ENCODE data around the gene ZNF451. TPM values are rescaled to one million over a fixed set of nuclear protein-coding genes. Genes with fewer than 3 reads are reported as not detected.

ZNF451 gene
- total RNA-seq, 1 experiment from 2014 or later, result 68.7 TPM

DNA sequence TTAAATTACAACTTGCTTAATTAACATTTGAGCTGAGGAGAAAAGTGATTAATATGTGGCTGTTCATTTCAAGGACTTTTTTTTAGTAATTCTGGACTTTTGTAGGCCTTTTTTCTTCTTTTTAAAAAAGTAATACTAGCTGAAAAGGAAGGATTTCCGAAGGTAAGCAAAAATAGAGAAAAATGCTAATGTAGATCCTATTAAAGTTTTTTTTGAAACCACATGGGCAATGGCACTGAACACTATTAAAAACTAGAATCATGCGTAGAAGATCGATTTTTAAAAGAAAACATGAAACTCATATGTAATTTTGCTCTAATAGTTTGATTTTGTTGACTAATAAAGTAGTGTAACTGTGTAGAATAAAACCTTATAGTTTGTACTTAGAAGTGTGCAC lies 84.5 kb downstream of the ZNF451 start:
- no peaks in the 10 kb centered on the region for H3K27me3 Mint-ChIP-seq (ENCODE audit: unreplicated experiment)
- intact Hi-C loops (cut with micrococcal nuclease; ENCODE audit: unreplicated experiment), result no loop called here

DNA sequence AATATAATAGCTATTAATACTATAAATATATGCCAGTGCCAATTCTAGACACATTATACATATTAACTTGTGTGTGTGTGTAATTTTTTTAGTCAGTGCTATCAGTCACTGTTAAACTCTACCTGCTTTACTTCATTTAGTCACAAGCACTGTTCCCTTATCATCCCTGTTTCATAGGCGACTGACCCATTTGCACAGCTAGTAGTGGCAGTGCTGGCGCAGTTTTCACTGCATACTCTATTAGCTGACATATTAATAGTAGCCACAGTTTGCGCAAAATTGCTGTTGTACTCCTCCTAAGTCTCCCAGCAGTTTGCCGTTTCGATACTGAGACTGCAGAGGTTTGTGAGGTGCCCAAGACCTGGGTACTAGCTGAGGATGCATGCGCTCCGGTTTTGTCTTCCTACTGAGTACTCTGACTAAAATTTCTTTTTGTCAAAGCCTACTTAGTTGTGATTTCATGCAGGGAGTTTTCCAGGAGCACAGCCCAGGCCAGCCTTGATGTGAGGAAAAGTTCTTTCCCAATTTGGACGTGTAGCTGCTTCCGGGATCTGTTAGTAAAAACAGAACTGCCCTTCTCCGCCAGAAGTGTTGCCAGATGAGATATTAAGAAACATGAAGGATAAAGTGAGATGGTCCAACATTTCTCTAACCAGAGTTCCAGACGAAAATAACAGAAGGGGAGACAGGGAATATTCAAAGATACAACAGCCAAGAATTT lies 87.7 kb downstream of the ZNF451 start:
- H3K4me3 Mint-ChIP-seq (ENCODE audit: low read depth, unreplicated experiment), result no peak overlapping the region
- H3K4me1 Mint-ChIP-seq (ENCODE audit: low read depth, unreplicated experiment), result peaks cover 34% of the 10 kb centered on the region
- no peak for DNase-seq
- TF ChIP-seq CTCF (IDR thresholded peaks at IDR 0.05; ENCODE audit: unreplicated experiment), result no peak
- no TSS peak for BruUV-seq (replicated peaks)
- CTCF ChIA-PET, result no interaction called here
- H3K36me3 Mint-ChIP-seq (ENCODE audit: insufficient read depth, unreplicated experiment), result peaks cover 16% of the 10 kb centered on the region
- no peaks in the 10 kb centered on the region for H3K9me3 Mint-ChIP-seq (ENCODE audit: low read depth, unreplicated experiment)
- H3K27ac Mint-ChIP-seq (ENCODE audit: unreplicated experiment), result no peak overlapping the region
- intact Hi-C loops (cut with micrococcal nuclease; ENCODE audit: unreplicated experiment), result no loop called here
- no peaks in the 10 kb centered on the region for H3K27me3 Mint-ChIP-seq (ENCODE audit: unreplicated experiment)

More for the DNA sequence above, 84.5 kb downstream of the ZNF451 start:
- TF ChIP-seq CTCF (IDR thresholded peaks at IDR 0.05; ENCODE audit: unreplicated experiment), result no peak
- no TSS peak for BruUV-seq (replicated peaks)
- DNase-seq, result no peak
- Mint-ChIP-seq H3K4me3 (ENCODE audit: low read depth, unreplicated experiment) (peak overlapping the region; percentile 95), H3K27ac (ENCODE audit: unreplicated experiment) (peak overlapping the region; percentile 92), H3K4me1 (ENCODE audit: low read depth, unreplicated experiment) (peaks cover 34% of the 10 kb centered on the region), H3K36me3 (ENCODE audit: insufficient read depth, unreplicated experiment) (peaks cover 29% of the 10 kb centered on the region), H3K9me3 (ENCODE audit: low read depth, unreplicated experiment) (no peaks in the 10 kb centered on the region)
- CTCF ChIA-PET, result interaction anchor here (0.6 kb wide), 1 partner anchor 495 kb away, joined by 3 read pairs; no protein-coding TSS in a partner anchor

DNA sequence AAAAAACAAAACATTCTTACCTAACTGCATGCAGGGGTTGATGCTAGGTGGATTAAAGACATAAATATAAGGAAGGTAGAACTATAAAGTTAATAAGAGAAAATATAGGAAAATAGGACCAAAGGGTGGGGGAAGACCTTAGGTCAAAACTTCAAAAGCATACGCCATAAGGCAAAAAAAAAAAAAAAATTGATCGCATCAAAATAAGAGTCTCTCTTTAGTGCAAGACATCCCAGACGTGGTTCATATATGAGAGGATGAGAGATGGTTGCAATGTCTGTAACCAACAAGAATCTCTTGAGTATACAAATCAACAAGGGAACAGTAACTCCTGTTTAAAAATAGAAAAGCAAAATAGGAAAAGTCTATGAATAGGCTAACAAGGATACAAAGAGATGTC lies 90.6 kb downstream of the ZNF451 start:
- no peak for DNase-seq
- Mint-ChIP-seq H3K27ac (ENCODE audit: unreplicated experiment) (no peak overlapping the region), H3K27me3 (ENCODE audit: unreplicated experiment) (no peaks in the 10 kb centered on the region), H3K36me3 (ENCODE audit: insufficient read depth, unreplicated experiment) (no peaks in the 10 kb centered on the region), H3K9me3 (ENCODE audit: low read depth, unreplicated experiment) (no peaks in the 10 kb centered on the region), H3K4me1 (ENCODE audit: low read depth, unreplicated experiment) (peaks cover 25% of the 10 kb centered on the region), H3K4me3 (ENCODE audit: low read depth, unreplicated experiment) (no peak overlapping the region)
- BruUV-seq (replicated peaks), result no TSS peak
- CTCF ChIA-PET, result no interaction called here
- intact Hi-C loops (cut with micrococcal nuclease; ENCODE audit: unreplicated experiment), result no loop called here
- no peak for TF ChIP-seq CTCF (IDR thresholded peaks at IDR 0.05; ENCODE audit: unreplicated experiment)

GRCh38 chr6:57182017-57182432 lies 92.0 kb downstream of the ZNF451 start:
- H3K9me3 Mint-ChIP-seq (ENCODE audit: low read depth, unreplicated experiment), result no peaks in the 10 kb centered on the region

More at GRCh38 chr6:57182017-57182432, 92.0 kb downstream of the ZNF451 start:
- CTCF ChIA-PET, result no interaction called here
- Mint-ChIP-seq H3K4me1 (ENCODE audit: low read depth, unreplicated experiment) (peaks cover 18% of the 10 kb centered on the region), H3K4me3 (ENCODE audit: low read depth, unreplicated experiment) (no peak overlapping the region), H3K36me3 (ENCODE audit: insufficient read depth, unreplicated experiment) (no peaks in the 10 kb centered on the region), H3K27me3 (ENCODE audit: unreplicated experiment) (no peaks in the 10 kb centered on the region), H3K27ac (ENCODE audit: unreplicated experiment) (no peak overlapping the region)
- no TSS peak for BruUV-seq (replicated peaks)
- no peak for TF ChIP-seq CTCF (IDR thresholded peaks at IDR 0.05; ENCODE audit: unreplicated experiment)
- intact Hi-C loops (cut with micrococcal nuclease; ENCODE audit: unreplicated experiment), result no loop called here
- no peak for DNase-seq

Measured in Calu3 (cell line).